PC-9 (cell line): ENCODE data around the gene KIF3C.

Experiments
- CTCF ChIP-seq: fragments of 200-600 bp; sonication (generic); conservative IDR thresholded peaks from 2 replicates; pipeline ENCODE4 v1.6.1; 2017; ENCODE audit warnings: mixed run types, antibody characterized with exemption, mild to moderate bottlenecking, moderate library complexity
- EZH2 ChIP-seq: fragments of 200-600 bp; sonication (generic); IDR thresholded peaks from 2 replicates; pipeline ENCODE4 v1.8.0; 2017; ENCODE audit warnings: antibody characterized with exemption, low read depth

GRCh38 chr2:25897506-25897905 is 84.8 kb downstream of the KIF3C start:
- TF ChIP-seq CTCF (no peak), EZH2 (no peak)
